GM19035 (cell line): ENCODE data around the gene PRICKLE4.
"Not testable (repeated sequence)": the region's sequence is repeated elsewhere in the genome, so short reads cannot be mapped to it uniquely, and the experiment has no call there.

Source experiments
- ATAC-seq: cut with Tn5 transposase; IDR thresholded peaks from one replicate; pipeline ENCODE4 v1.9.1; 2021; ENCODE audit not compliant: unreplicated experiment

The PRICKLE4 gene

GRCh38 chr6:41744236-41744787 lies 36.3 kb upstream of the PRICKLE4 start:
- ATAC-seq, result no peak

- no peak for ATAC-seq
Measured at GRCh38 chr6:41746107-41746506, 34.5 kb upstream of the PRICKLE4 start.

GRCh38 chr6:41747256-41748101 lies 33.1 kb upstream of the PRICKLE4 start, which contains the start of gene PGC:
TSS of gene PGC (minus strand) at chr6:41747397. CDS start at chr6:41747334, 63 bp downstream.
- ATAC-seq, result no peak

- no peak for ATAC-seq
Measured at GRCh38 chr6:41748102-41748477, 32.5 kb upstream of the PRICKLE4 start.

- ATAC-seq, result no peak
Measured at GRCh38 chr6:41748542-41748941, 32.0 kb upstream of the PRICKLE4 start.

- no peak for ATAC-seq
Measured at GRCh38 chr6:41750374-41750773, 30.2 kb upstream of the PRICKLE4 start.

GRCh38 chr6:41755895-41756294 lies 24.7 kb upstream of the PRICKLE4 start:
- ATAC-seq, result no peak

GRCh38 chr6:41756354-41756753 lies 24.2 kb upstream of the PRICKLE4 start:
- ATAC-seq, result no peak

GRCh38 chr6:41757271-41757670 lies 23.3 kb upstream of the PRICKLE4 start:
- ATAC-seq, result no peak

GRCh38 chr6:41757931-41758640 lies 22.5 kb upstream of the PRICKLE4 start:
- no peak for ATAC-seq

GRCh38 chr6:41758641-41759035 lies 21.9 kb upstream of the PRICKLE4 start:
- ATAC-seq, result no peak

GRCh38 chr6:41759106-41759904 lies 21.3 kb upstream of the PRICKLE4 start:
- ATAC-seq, result no peak

GRCh38 chr6:41759905-41760579 lies 20.5 kb upstream of the PRICKLE4 start:
- no peak for ATAC-seq

GRCh38 chr6:41763470-41763869 lies 17.1 kb upstream of the PRICKLE4 start:
- no peak for ATAC-seq

GRCh38 chr6:41766043-41766664 lies 14.4 kb upstream of the PRICKLE4 start:
- ATAC-seq, result not testable (repeated sequence)

- ATAC-seq, result no peak
Measured at GRCh38 chr6:41767112-41767833, 13.3 kb upstream of the PRICKLE4 start.

- no peak for ATAC-seq
Measured at GRCh38 chr6:41768545-41769308, 11.9 kb upstream of the PRICKLE4 start.

GRCh38 chr6:41769376-41769775 lies 11.2 kb upstream of the PRICKLE4 start:
- no peak for ATAC-seq
